Measurements from ENCODE around the gene CX3CR1.
"Not testable (repeated sequence)": the region's sequence is repeated elsewhere in the genome, so short reads cannot be mapped to it uniquely, and the experiment has no call there.

The CX3CR1 gene, protein sequence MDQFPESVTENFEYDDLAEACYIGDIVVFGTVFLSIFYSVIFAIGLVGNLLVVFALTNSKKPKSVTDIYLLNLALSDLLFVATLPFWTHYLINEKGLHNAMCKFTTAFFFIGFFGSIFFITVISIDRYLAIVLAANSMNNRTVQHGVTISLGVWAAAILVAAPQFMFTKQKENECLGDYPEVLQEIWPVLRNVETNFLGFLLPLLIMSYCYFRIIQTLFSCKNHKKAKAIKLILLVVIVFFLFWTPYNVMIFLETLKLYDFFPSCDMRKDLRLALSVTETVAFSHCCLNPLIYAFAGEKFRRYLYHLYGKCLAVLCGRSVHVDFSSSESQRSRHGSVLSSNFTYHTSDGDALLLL

DNA sequence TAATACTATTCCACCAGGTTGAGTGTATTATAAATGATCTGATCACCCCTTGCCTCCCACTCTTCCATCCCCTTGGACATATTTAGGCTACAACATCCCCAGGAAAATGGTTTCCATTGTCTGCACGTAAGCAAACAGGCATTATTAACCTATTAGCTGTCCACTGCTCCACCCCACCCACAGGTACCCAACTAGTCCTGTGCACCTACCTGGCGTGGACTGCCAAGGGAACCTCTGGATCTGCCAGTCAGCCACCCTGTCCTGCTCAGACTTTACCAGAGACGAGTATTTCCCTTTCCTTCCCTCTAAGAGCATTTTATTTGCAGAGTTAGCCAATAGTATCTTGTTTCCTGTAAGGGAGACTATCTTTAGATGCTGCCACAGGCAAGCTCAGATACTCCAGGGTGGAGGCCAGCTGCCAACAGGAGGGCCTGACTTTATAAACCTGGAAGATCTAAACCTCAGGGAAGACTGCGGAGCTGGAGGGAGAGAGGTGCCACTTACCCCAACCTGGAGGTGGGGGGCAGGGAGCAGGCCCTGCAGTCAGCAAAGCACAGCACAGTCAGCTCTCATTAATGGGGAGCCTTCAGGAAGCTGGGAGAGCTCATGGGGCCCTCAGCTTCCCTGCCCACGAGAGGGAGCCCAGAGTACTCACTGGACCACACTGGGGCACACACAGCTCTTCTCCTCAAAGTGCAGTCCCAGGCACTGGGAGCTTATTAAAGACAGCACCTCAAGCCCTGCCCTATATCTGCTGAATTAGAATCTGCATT lies at the start of gene CX3CR1:
TSS of gene CX3CR1 (minus strand) at position 292 of the 773 bp plus-strand sequence. CDS start 13,527 bp downstream, outside the sequence.
- DNase-seq = peak; percentile 83

- DNase-seq = no peak
Measured at GRCh38 chr3:39329493-39329892, 49.7 kb upstream of the CX3CR1 start, which contains the start of gene CCR8. Gene CCR8 (plus strand): TSS chr3:39329709. CDS start chr3:39332332, 2,623 bp downstream.

DNA sequence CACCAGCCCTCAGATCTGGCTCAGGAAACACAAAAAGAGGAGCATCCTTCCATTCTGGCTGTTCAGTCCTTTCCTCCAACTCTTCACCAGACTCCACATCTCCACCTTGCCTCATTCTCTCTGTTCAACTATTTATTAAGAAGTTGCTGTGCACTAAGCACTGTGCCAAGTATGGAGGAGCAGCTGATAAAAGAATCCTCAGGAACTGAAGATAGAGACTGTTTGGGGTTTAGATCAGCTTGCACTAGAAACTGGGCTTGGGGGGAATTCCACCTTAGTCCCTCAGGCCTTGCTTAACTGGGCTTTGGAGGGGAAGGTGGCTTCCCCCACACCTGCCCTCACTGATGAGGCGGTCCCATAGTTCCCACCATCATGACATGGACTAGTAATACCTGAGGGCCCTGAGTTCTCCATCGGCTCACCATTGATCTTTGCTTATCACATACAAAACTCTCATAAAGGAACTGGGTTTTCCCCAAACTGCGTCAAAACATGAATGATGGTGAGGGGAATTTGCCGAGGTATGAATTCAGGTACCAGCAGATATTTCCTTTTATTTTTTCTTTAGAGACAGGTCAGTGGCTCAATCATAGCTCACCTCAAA lies 48.0 kb upstream of the CX3CR1 start:
- no peak for DNase-seq

- DNase-seq = no peak
Measured at GRCh38 chr3:39327053-39327745, 47.4 kb upstream of the CX3CR1 start.

DNA sequence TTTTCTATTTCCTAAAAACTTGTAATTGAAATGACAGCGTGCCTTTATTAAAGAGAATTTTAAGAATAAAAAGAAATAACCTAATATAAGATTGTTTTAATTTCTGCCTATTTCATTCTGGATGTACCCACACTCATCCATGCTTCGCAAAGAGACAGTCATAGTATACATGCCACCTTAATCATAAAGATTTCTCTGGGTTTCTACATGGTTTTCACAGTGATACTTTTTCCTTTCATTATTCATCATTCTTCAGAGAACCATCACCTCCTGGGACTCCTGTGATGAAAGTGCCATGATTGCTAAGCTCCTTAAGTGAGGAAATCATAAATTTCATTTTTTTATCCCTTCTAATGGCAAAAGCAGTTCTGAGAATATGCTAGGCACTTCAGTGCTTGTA lies 45.4 kb upstream of the CX3CR1 start:
- no peak for DNase-seq

DNA sequence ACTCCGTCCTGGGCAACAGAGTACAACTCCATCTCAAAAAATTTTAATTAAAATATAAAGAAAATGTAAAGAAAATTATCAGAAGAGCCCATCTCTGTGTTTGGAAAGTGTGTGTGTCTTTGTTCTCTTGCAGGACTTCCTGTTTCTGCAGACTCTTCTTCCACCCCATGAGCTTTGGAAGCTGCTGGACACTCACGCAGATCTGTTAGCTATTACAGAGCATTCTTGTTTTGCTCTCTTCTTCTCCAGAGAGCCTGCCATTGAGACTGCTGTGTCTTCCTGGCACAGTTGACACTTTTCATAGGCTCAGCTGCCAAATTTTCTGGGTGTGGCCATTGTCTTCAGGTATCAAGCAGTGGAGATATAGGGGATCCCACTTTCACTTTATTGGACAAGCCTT lies 43.7 kb upstream of the CX3CR1 start:
- no peak for DNase-seq

GRCh38 chr3:39322936-39323335 lies 43.1 kb upstream of the CX3CR1 start:
- no peak for DNase-seq

DNA sequence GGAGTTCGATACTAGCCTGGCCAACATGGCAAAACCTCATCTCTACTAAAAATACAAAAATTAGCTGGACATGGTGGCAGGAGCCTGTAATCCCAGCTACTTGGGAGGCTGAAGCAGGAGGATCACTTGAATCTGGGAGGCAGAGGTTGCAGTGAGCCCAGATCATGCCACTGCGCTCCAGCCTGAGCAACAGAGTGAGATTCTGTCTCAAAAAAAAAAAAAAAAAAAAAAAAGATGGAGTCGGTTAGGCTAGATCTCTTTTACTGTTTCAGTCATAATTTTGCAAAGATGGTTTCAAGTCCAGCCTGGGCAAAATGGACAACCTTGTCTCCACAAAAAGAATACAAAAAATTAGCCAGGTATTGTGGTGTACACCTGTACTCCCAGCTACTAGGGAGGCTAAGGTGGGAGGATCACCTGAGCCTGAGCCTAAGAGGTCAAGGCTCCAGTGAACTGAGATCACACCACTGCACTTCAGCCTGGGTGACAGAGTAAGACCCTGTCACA lies 42.4 kb upstream of the CX3CR1 start:
- DNase-seq = not testable (repeated sequence)

DNA sequence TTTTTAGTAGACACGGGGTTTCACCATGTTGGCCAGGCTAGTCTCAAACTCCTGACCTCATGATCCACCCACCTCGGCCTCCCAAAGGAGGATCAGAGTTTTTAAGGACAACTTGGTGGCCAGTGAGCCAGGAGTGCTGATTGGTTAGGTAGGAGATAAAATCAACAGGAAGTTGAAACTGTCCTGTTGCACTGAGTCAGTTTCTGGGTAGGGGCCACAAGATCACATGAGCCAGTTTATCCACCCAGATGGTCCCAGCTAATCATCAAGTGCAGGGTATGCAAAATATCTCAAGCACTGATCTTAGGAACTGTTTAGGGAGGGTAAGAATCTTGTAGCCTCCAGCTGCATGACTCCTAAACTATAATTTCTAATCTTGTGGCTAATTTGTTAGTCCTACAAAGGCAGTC lies 41.7 kb upstream of the CX3CR1 start:
- not testable (repeated sequence) for DNase-seq

GRCh38 chr3:39319249-39319648 lies 39.4 kb upstream of the CX3CR1 start:
- no peak for DNase-seq

- no peak for DNase-seq
Measured at GRCh38 chr3:39318301-39318700, 38.5 kb upstream of the CX3CR1 start.

- no peak for DNase-seq
Measured at GRCh38 chr3:39317571-39318169, 37.8 kb upstream of the CX3CR1 start.

- no peak for DNase-seq
Measured at GRCh38 chr3:39315420-39315819, 35.6 kb upstream of the CX3CR1 start.

GRCh38 chr3:39313289-39313688 lies 33.5 kb upstream of the CX3CR1 start:
- DNase-seq = no peak

GRCh38 chr3:39302178-39302577 lies 22.3 kb upstream of the CX3CR1 start:
- DNase-seq = no peak

- no peak for DNase-seq
Measured at GRCh38 chr3:39299279-39299678, 19.4 kb upstream of the CX3CR1 start.

DNA sequence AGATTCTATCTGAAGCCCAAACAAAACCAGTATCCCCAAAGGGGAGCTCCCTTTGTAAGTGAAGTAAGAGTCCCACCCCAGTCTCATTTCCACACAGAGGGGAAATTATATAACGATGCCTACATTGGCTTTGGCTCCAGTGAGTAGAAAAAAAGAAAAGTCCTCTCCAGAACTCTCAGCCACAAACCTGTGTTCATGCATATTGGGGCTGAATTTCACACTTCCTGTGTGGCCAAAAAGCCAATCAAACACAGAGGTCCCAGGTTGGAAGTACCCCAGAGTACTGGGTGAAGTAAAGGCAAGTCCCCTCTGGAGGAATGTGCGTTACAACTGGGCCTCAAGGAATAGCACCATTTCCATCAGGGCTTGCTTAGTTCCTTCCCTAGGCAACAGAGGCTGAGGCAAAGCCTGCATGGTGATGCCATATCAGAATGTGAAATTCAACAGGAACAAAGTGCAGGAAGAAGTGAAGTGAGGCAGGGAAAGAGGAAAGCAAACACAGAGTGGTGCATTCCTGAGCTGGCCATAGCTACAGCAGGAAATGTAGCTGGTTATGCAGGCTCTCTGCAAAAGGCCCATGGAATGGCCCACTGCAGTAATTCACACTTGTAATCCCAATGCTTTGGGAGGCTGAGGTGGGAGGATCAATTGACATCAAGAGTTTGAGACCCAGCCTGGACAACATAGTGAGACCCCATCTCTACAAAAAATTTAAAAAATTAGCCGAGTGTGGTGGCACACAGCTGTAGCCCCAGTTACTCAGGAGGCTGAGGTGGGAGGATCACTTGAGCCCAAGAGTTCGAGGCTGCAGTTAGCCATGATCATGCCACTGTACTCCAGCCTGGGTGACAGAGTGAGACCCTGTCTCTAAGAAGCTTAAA lies 16.6 kb upstream of the CX3CR1 start:
- DNase-seq = no peak

GRCh38 chr3:39295184-39295775 lies 15.4 kb upstream of the CX3CR1 start:
- DNase-seq = no peak

GRCh38 chr3:39294446-39295183 lies 14.8 kb upstream of the CX3CR1 start:
- DNase-seq = no peak

DNA sequence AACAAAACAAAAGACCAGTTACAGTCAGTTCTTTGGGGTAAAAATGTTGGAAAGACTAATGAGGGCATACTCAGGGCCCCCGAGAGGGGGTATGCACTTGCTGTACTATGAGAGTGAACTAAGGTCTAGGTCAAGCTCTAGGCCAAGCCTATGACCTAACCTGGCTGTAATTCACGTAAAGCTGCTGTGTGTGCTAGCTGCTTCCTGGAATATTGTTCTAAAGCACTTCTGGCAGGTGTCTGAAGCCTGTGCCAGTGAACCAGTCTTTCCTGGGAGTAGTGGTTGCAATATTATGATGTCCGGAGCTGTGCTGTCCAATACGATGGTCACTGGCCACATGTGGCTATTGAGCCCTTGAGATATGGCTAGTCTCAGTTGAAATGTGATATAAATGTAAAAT lies 13.1 kb upstream of the CX3CR1 start:
- peak; percentile 1 for DNase-seq
